Activated CD8-positive, alpha-beta T cell treated with anti-CD3 and anti-CD28 coated beads for 36 hours (primary cell): ENCODE data around the gene PTGR3. TPM values are rescaled to one million over a fixed set of nuclear protein-coding genes. Genes with fewer than 3 reads are reported as not detected.

Source experiments
- ATAC-seq: fragments of 200-7000 bp; cut with Tn5 transposase; one replicate; pipeline ENCODE4 v1.10.0; 2021; ENCODE audit warnings: mild to moderate bottlenecking, moderate library complexity
- CTCF ChIA-PET: fragments of 350-600 bp; sonication (Branson Sonifier 250); formaldehyde crosslinking; loops from one replicate; lab custom pipeline; 2021; ENCODE audit warnings: antibody characterized with exemption; lab: Charles Lee
- POLR2A ChIA-PET: fragments of 350-600 bp; sonication (Branson Sonifier 250); formaldehyde crosslinking; loops from one replicate; lab custom pipeline; 2021; ENCODE audit warnings: antibody characterized with exemption; lab: Charles Lee
- DNase-seq: peaks from one replicate; pipeline ENCODE4 v3.0.0-alpha.2; 2020
- H3K27ac Mint-ChIP-seq: one replicate; pipeline ENCODE4 v1.8.0; 2021; ENCODE audit warnings: mild to moderate bottlenecking, mixed read lengths
- H3K27me3 Mint-ChIP-seq: one replicate; pipeline ENCODE4 v1.8.0; 2021; ENCODE audit warnings: mixed read lengths
- H3K36me3 Mint-ChIP-seq: one replicate; pipeline ENCODE4 v1.8.0; 2021; ENCODE audit warnings: low read depth, mixed read lengths
- H3K4me1 Mint-ChIP-seq: one replicate; pipeline ENCODE4 v1.8.0; 2021; ENCODE audit warnings: low read depth, mixed read lengths
- H3K4me3 Mint-ChIP-seq: one replicate; pipeline ENCODE4 v1.8.0; 2021; ENCODE audit warnings: mild to moderate bottlenecking, moderate library complexity, mixed read lengths
- H3K9me3 Mint-ChIP-seq: one replicate; pipeline ENCODE4 v1.8.0; 2021; ENCODE audit warnings: mixed read lengths
- intact Hi-C: fragments of 100-400 bp; cut with micrococcal nuclease; formaldehyde crosslinking; loops from one replicate; pipeline ENCODE4 v1.10.0; 2022
- total RNA-seq, 2 experiments: library from RNA; stranded (reverse); gene quantifications; one replicate each; pipeline ENCODE4 v1.2.3, GENCODE V29; 2021
- TF ChIP-seq, protein P1 (sequence below): fragments of 200-600 bp; IDR thresholded peaks from one replicate; pipeline ENCODE4 v1.8.0; 2022; ENCODE audit warnings: antibody characterized with exemption, mild to moderate bottlenecking

PTGR3 gene
- total RNA-seq, 2 experiments from 2014 or later: 20.0 to 21.1 TPM

GRCh38 chr18:75159238-75159518 is 49.8 kb downstream of the PTGR3 start:
- no peak for DNase-seq
- TF ChIP-seq, protein P1, sequence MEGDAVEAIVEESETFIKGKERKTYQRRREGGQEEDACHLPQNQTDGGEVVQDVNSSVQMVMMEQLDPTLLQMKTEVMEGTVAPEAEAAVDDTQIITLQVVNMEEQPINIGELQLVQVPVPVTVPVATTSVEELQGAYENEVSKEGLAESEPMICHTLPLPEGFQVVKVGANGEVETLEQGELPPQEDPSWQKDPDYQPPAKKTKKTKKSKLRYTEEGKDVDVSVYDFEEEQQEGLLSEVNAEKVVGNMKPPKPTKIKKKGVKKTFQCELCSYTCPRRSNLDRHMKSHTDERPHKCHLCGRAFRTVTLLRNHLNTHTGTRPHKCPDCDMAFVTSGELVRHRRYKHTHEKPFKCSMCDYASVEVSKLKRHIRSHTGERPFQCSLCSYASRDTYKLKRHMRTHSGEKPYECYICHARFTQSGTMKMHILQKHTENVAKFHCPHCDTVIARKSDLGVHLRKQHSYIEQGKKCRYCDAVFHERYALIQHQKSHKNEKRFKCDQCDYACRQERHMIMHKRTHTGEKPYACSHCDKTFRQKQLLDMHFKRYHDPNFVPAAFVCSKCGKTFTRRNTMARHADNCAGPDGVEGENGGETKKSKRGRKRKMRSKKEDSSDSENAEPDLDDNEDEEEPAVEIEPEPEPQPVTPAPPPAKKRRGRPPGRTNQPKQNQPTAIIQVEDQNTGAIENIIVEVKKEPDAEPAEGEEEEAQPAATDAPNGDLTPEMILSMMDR: no peak
- no peaks in the 10 kb centered on the region for H3K36me3 Mint-ChIP-seq
- no peak overlapping the region for H3K4me3 Mint-ChIP-seq
- H3K4me1 Mint-ChIP-seq: peaks cover 9% of the 10 kb centered on the region
- H3K27ac Mint-ChIP-seq: no peak overlapping the region
- no peaks in the 10 kb centered on the region for H3K27me3 Mint-ChIP-seq
- ATAC-seq: no peak
- ChIA-PET CTCF (no interaction called here), POLR2A (no interaction called here)
- intact Hi-C loops: no loop called here
- H3K9me3 Mint-ChIP-seq: no peaks in the 10 kb centered on the region

Other genes with a start within 250 kb of the PTGR3 start
- gene TSHZ1, start 1.7 kb upstream of the PTGR3 start, total RNA-seq: 10 to 100 TPM; 10.8 to 11.0 TPM
- not detected for gene SMIM21, start 218.6 kb upstream of the PTGR3 start, total RNA-seq